Esophagus muscularis mucosa (tissue), 4 donors: ENCODE results near the gene ZNF385A. TPM values are rescaled to one million over a fixed set of nuclear protein-coding genes. Genes with fewer than 3 reads are reported as not detected.
A peak's percentile ranks its signal among the peaks of the same experiment; 100 is the strongest.

Source experiments
- DNase-seq: peaks from one replicate; pipeline ENCODE4 v3.0.0-alpha.2; 2017; ENCODE audit errors: extremely low spot score
- H3K27ac ChIP-seq, 4 donors: fragments of 200-600 bp; sonication (generic); replicated peaks in 1 of 4; 1 replicate in 3 of 4; 2 replicates in 1 of 4; pipeline ENCODE4 v1.5.1; 2016 to 2019; ENCODE audit warnings: mild to moderate bottlenecking in 1 of 4
- H3K27me3 ChIP-seq, 4 donors: fragments of 200-600 bp; sonication (generic); one replicate each; pipeline versions ENCODE4 v1.5.1 to v1.6.0; 2016 to 2019
- H3K36me3 ChIP-seq, 4 donors: fragments of 200-600 bp; sonication (generic); one replicate each; pipeline ENCODE4 v1.5.1; 2016 to 2019
- H3K4me1 ChIP-seq, 4 donors: fragments of 200-600 bp; sonication (generic); one replicate each; pipeline ENCODE4 v1.5.1; 2016 to 2019
- H3K4me3 ChIP-seq, 4 donors: fragments of 200-600 bp; sonication (generic); 1 replicate in 2 of 4; 2 replicates in 2 of 4; pipeline ENCODE4 v1.5.1; 2016 to 2019; ENCODE audit warnings: mild to moderate bottlenecking in 4 of 4, moderate library complexity in 1 of 4
- H3K9me3 ChIP-seq, 4 donors: fragments of 200-600 bp; sonication (generic); 1 replicate in 3 of 4; 2 replicates in 1 of 4; pipeline ENCODE4 v1.5.1; 2016 to 2019
- CTCF ChIP-seq, 3 experiments: fragments of 200-600 bp in 2 of 3; fragments of 450-650 bp in 1 of 3; sonication (generic) in 2 of 3; IDR thresholded peaks; one replicate each; pipeline ENCODE4 v1.5.1; 2017 to 2019; ENCODE audit warnings: antibody characterized with exemption in 3 of 3, mild to moderate bottlenecking in 2 of 3, moderate library complexity in 1 of 3
- EP300 ChIP-seq: sonication (generic); formaldehyde crosslinking; IDR thresholded peaks from one replicate; pipeline ENCODE4 v1.6.1; 2017; ENCODE audit warnings: antibody characterized with exemption
- POLR2A ChIP-seq: fragments of 450-650 bp; IDR thresholded peaks from one replicate; pipeline ENCODE4 v1.6.1; 2017; ENCODE audit warnings: antibody characterized with exemption, moderate library complexity, mild to moderate bottlenecking, low read depth
- POLR2AphosphoS5 ChIP-seq, 2 donors: sonication (generic); formaldehyde crosslinking; IDR thresholded peaks; one replicate each; pipeline ENCODE4 v1.6.1; 2017; ENCODE audit warnings: antibody characterized with exemption in 2 of 2
- WGBS: methylation state at CpG from one replicate; pipeline ENCODE4 v1.1.5; 2018; 5-methylcytosine and 5-hydroxymethylcytosine counted together
- intact Hi-C: fragments of 100-400 bp; cut with DNase I; formaldehyde crosslinking; loops from one replicate; pipeline ENCODE4 v1.15.1; 2023
- total RNA-seq, 4 donors: library from RNA; depleted of rRNA; stranded (reverse); fragments of >200 nt; gene quantifications; one replicate each; pipeline versions ENCODE4 v1.1.0 to v1.2.1, GENCODE V29; 2016

Gene ZNF385A
- total RNA-seq = 10 to 100 TPM; 15.7 to 32.6 (median 19.4) TPM

- WGBS = 64% methylated on average over 1 of the region's 1 CpG
Observed at GRCh38 chr12:54384591-54385041, at the start of gene ZNF385A. Gene ZNF385A (minus strand): TSS chr12:54384733. CDS start chr12:54384514, 219 bp downstream.

GRCh38 chr12:54432815-54433164, 48.3 kb upstream of the ZNF385A start:
- TF ChIP-seq EP300 (no peak), POLR2A (no peak), CTCF (IDR thresholded peaks at IDR 0.05) (no peak), POLR2AphosphoS5 (IDR thresholded peaks at IDR 0.05) (no peak)
- Histone ChIP-seq H3K4me3 (peak overlapping the region in 1 of 4 donors; percentile 15), H3K36me3 (no peaks in the 10 kb centered on the region), H3K4me1 (peaks cover 52 to 60% (median 56%) of the 10 kb centered on the region in 4 donors), H3K27me3 (no peaks in the 10 kb centered on the region), H3K27ac (peak overlapping the region; percentile 47 to 97 (median 94)), H3K9me3 (no peaks in the 10 kb centered on the region)
- WGBS = 94% methylated on average over 3 of the region's 4 CpGs
- DNase-seq = no peak
- intact Hi-C loops = no loop called here

More at GRCh38 chr12:54384591-54385041, at the start of gene ZNF385A:
- intact Hi-C loops = no loop called here
- peaks cover 7 to 20% (median 12%) of the 10 kb centered on the region in 4 donors for H3K4me1 ChIP-seq
- H3K27me3 ChIP-seq = no peaks in the 10 kb centered on the region
- H3K27ac ChIP-seq = peak within 1 kb of the TSS; percentile 37 to 58 (median 49)
- no peak for DNase-seq
- TF ChIP-seq CTCF (IDR thresholded peaks at IDR 0.05) (no peak), POLR2AphosphoS5 (IDR thresholded peaks at IDR 0.05) (no peak), POLR2A (no peak), EP300 (no peak)
- no peaks in the 10 kb centered on the region for H3K9me3 ChIP-seq
- no peaks in the 10 kb centered on the region for H3K36me3 ChIP-seq
- peak within 1 kb of the TSS in 1 of 4 donors; percentile 5 for H3K4me3 ChIP-seq

GRCh38 chr12:54431911-54432814, 47.6 kb upstream of the ZNF385A start:
- no peaks in the 10 kb centered on the region for H3K9me3 ChIP-seq
- H3K27ac ChIP-seq = peak overlapping the region; percentile 47 to 97 (median 94)
- no peak for TF ChIP-seq CTCF (IDR thresholded peaks at IDR 0.05)
- TF ChIP-seq POLR2AphosphoS5 (IDR thresholded peaks at IDR 0.05) = peak; percentile 44 to 81
- peak; percentile 40 for TF ChIP-seq EP300
- no peak for DNase-seq
- WGBS = 26% methylated on average over 9 of the region's 9 CpGs
- peak overlapping the region in 3 of 4 donors; percentile 2 to 15 (median 15) for H3K4me3 ChIP-seq
- no peaks in the 10 kb centered on the region for H3K36me3 ChIP-seq
- intact Hi-C loops = no loop called here
- peaks cover 58 to 66% (median 63%) of the 10 kb centered on the region in 4 donors for H3K4me1 ChIP-seq
- no peaks in the 10 kb centered on the region for H3K27me3 ChIP-seq

GRCh38 chr12:54430471-54431069, 46.0 kb upstream of the ZNF385A start:
- DNase-seq = no peak
- no peak for TF ChIP-seq POLR2AphosphoS5 (IDR thresholded peaks at IDR 0.05)
- TF ChIP-seq POLR2A = no peak
- TF ChIP-seq CTCF (IDR thresholded peaks at IDR 0.05) = no peak
- no peak for TF ChIP-seq EP300
- 79% methylated on average over 5 of the region's 5 CpGs for WGBS
- intact Hi-C loops = no loop called here
- Histone ChIP-seq H3K9me3 (no peaks in the 10 kb centered on the region), H3K4me3 (peak overlapping the region in 3 of 4 donors; percentile 1 to 15 (median 2)), H3K4me1 (peaks cover 71 to 82% (median 79%) of the 10 kb centered on the region in 4 donors), H3K36me3 (no peaks in the 10 kb centered on the region), H3K27me3 (no peaks in the 10 kb centered on the region), H3K27ac (peak overlapping the region; percentile 47 to 97 (median 94))
